CD14-positive monocyte (primary cell): Measurements from ENCODE around the gene CD300C. TPM values are rescaled to one million over a fixed set of nuclear protein-coding genes. Genes with fewer than 3 reads are reported as not detected.

ENCODE experiments used
- DNase-seq, 3 donors: peaks; one replicate each; pipeline ENCODE4 v3.0.0-alpha.2; 2011 to 2022
- H2AFZ ChIP-seq: 2 replicates; pipeline ENCODE4 v1.6.0; 2012; ENCODE audit warnings: mild to moderate bottlenecking, low read depth, low read length, inconsistent platforms; ENCODE audit not compliant: insufficient read depth, poor library complexity, severe bottlenecking
- H3K27ac ChIP-seq, 2 donors: 1 replicate in 1 of 2; 2 replicates in 1 of 2; pipeline ENCODE4 v1.5.1; 2012 to 2013; ENCODE audit warnings: low read length in 2 of 2, control low read depth in 1 of 2, inconsistent platforms in 1 of 2, low read depth in 1 of 2, mild to moderate bottlenecking in 1 of 2
- H3K27me3 ChIP-seq, 2 donors: one replicate each; pipeline versions ENCODE4 v1.6.0 to v1.6.1; 2011 to 2013; ENCODE audit warnings: low read length in 2 of 2; ENCODE audit not compliant: control insufficient read depth in 2 of 2, insufficient read depth in 2 of 2
- H3K36me3 ChIP-seq, 2 donors: replicated peaks in 1 of 2; 1 replicate in 1 of 2; 2 replicates in 1 of 2; pipeline versions ENCODE4 v1.5.1 to v1.6.1; 2012 to 2013; ENCODE audit warnings: low read length in 2 of 2, control low read depth in 1 of 2, inconsistent platforms in 1 of 2, mild to moderate bottlenecking in 1 of 2; ENCODE audit not compliant: insufficient read depth in 2 of 2, control insufficient read depth in 1 of 2
- H3K4me1 ChIP-seq, 2 donors: 1 replicate in 1 of 2; 2 replicates in 1 of 2; pipeline versions ENCODE4 v1.5.1 to v1.6.1; 2012 to 2013; ENCODE audit warnings: low read length in 2 of 2, control low read depth in 1 of 2, inconsistent platforms in 1 of 2, mild to moderate bottlenecking in 1 of 2, moderate library complexity in 1 of 2; ENCODE audit not compliant: insufficient read depth in 2 of 2, control insufficient read depth in 1 of 2
- H3K4me2 ChIP-seq: replicated peaks from 2 replicates; pipeline ENCODE3; 2012; ENCODE audit warnings: low read length, moderate library complexity, mild to moderate bottlenecking; ENCODE audit not compliant: poor library complexity, severe bottlenecking; ENCODE audit errors: extremely low read depth
- H3K4me3 ChIP-seq, 3 experiments: fragments of 200-600 bp in 1 of 3; sonication (generic) in 1 of 3; replicated peaks in 1 of 3; 1 replicate in 2 of 3; 2 replicates in 1 of 3; pipeline ENCODE4 v1.5.1; 2011 to 2013; ENCODE audit warnings: low read length in 3 of 3, mild to moderate bottlenecking in 3 of 3, control low read depth in 2 of 3, low read depth in 2 of 3, inconsistent platforms in 1 of 3, moderate library complexity in 1 of 3
- H3K79me2 ChIP-seq: 2 replicates; pipeline ENCODE4 v1.6.0; 2012; ENCODE audit warnings: mild to moderate bottlenecking, control low read depth, inconsistent platforms, low read length, moderate library complexity; ENCODE audit not compliant: insufficient read depth
- H3K9ac ChIP-seq: 2 replicates; pipeline ENCODE4 v1.6.0; 2017; ENCODE audit warnings: low read length, mild to moderate bottlenecking; ENCODE audit not compliant: insufficient read depth, poor library complexity, severe bottlenecking
- H3K9me3 ChIP-seq, 2 donors: replicated peaks in 1 of 2; 1 replicate in 1 of 2; 2 replicates in 1 of 2; pipeline versions ENCODE4 v1.5.1 to v1.6.1; 2012 to 2013; ENCODE audit warnings: low read length in 2 of 2, control low read depth in 1 of 2; ENCODE audit not compliant: control insufficient read depth in 1 of 2, insufficient read depth in 1 of 2
- H4K20me1 ChIP-seq: 2 replicates; pipeline ENCODE4 v1.6.0; 2012; ENCODE audit warnings: mild to moderate bottlenecking, low read length, control low read depth, moderate library complexity; ENCODE audit not compliant: insufficient read depth
- H3K27ac Mint-ChIP-seq, 7 donors: one replicate each; pipeline ENCODE4 v1.8.0; 2020; ENCODE audit warnings: mild to moderate bottlenecking in 7 of 7, mixed read lengths in 7 of 7, moderate library complexity in 6 of 7, inconsistent platforms in 2 of 7
- H3K27me3 Mint-ChIP-seq, 3 donors: one replicate each; pipeline ENCODE4 v1.8.0; 2021 to 2022; ENCODE audit warnings: low read depth in 3 of 3, mild to moderate bottlenecking in 3 of 3, mixed read lengths in 3 of 3, moderate library complexity in 3 of 3, inconsistent platforms in 1 of 3
- H3K36me3 Mint-ChIP-seq, 2 donors: one replicate each; pipeline ENCODE4 v1.8.0; 2020; ENCODE audit warnings: mixed read lengths in 2 of 2, inconsistent platforms in 1 of 2, mild to moderate bottlenecking in 1 of 2
- H3K4me1 Mint-ChIP-seq: one replicate; pipeline ENCODE4 v1.8.0; 2020; ENCODE audit warnings: mild to moderate bottlenecking, mixed read lengths
- H3K4me3 Mint-ChIP-seq, 2 donors: one replicate each; pipeline ENCODE4 v1.8.0; 2020; ENCODE audit warnings: mild to moderate bottlenecking in 2 of 2, mixed read lengths in 2 of 2, moderate library complexity in 1 of 2
- H3K9me3 Mint-ChIP-seq, 7 donors: one replicate each; pipeline ENCODE4 v1.8.0; 2020 to 2022; ENCODE audit warnings: mixed read lengths in 7 of 7, mild to moderate bottlenecking in 6 of 7, moderate library complexity in 6 of 7, inconsistent platforms in 2 of 7
- CTCF ChIP-seq: fragments of 200-600 bp; IDR thresholded peaks from one replicate; pipeline ENCODE4 v1.8.0; 2022; ENCODE audit warnings: antibody characterized with exemption, mild to moderate bottlenecking
- WGBS: methylation state at CpG from one replicate; pipeline ENCODE4 v1.1.5; 2013; ENCODE audit warnings: missing lambda C conversion rate; ENCODE audit not compliant: insufficient coverage; 5-methylcytosine and 5-hydroxymethylcytosine counted together
- intact Hi-C, 2 donors: fragments of 100-400 bp; cut with micrococcal nuclease; formaldehyde crosslinking; loops; one replicate each; pipeline versions ENCODE4 v1.15.0 to v1.15.1; 2023
- polyA plus RNA-seq, 3 donors: library from polyadenylated mRNA; depleted of rRNA in 1 of 3; unstranded in 2 of 3; stranded (reverse) in 1 of 3; fragments of 300-500 nt in 2 of 3; fragments of >200 nt in 1 of 3; fragmentation: Illumina TruSeq in 2 of 3; gene quantifications; 1 replicate in 2 of 3; 2 replicates in 1 of 3; pipeline ENCODE4 v1.2.3, GENCODE V29; 2012 to 2021

The CD300C gene
- polyA plus RNA-seq, 3 donors = 68.3 to 141 (median 93.1) TPM

GRCh38 chr17:74502861-74503260 is 43.1 kb downstream of the CD300C start:
- H3K27ac ChIP-seq = no peak overlapping the region
- no peak overlapping the region for H3K9ac ChIP-seq
- H3K4me2 ChIP-seq = no peak overlapping the region
- TF ChIP-seq CTCF = no peak
- H3K36me3 Mint-ChIP-seq = peaks cover 0 to 2% of the 10 kb centered on the region in 2 donors
- intact Hi-C loops = no loop called here
- no peaks in the 10 kb centered on the region for H3K79me2 ChIP-seq
- H3K9me3 Mint-ChIP-seq = peaks cover 0 to 5% (median 0%) of the 10 kb centered on the region in 7 donors
- DNase-seq = peak in 2 of 3 donors; percentile 54 to 72
- H3K4me3 Mint-ChIP-seq = no peak overlapping the region
- no CpG with 5 or more reads among the region's 6 CpGs for WGBS
- H3K27me3 Mint-ChIP-seq = peaks cover 0 to 2% (median 0%) of the 10 kb centered on the region in 3 donors
- H3K27me3 ChIP-seq = no peaks in the 10 kb centered on the region
- H3K9me3 ChIP-seq = no peaks in the 10 kb centered on the region
- H3K36me3 ChIP-seq = no peaks in the 10 kb centered on the region
- H3K27ac Mint-ChIP-seq = no peak overlapping the region
- peaks cover 16 to 20% of the 10 kb centered on the region in 2 donors for H3K4me1 ChIP-seq
- no peak overlapping the region for H3K4me3 ChIP-seq
- H3K4me1 Mint-ChIP-seq = peaks cover 11% of the 10 kb centered on the region
- no peaks in the 10 kb centered on the region for H4K20me1 ChIP-seq
- H2AFZ ChIP-seq = no peak overlapping the region

DNA sequence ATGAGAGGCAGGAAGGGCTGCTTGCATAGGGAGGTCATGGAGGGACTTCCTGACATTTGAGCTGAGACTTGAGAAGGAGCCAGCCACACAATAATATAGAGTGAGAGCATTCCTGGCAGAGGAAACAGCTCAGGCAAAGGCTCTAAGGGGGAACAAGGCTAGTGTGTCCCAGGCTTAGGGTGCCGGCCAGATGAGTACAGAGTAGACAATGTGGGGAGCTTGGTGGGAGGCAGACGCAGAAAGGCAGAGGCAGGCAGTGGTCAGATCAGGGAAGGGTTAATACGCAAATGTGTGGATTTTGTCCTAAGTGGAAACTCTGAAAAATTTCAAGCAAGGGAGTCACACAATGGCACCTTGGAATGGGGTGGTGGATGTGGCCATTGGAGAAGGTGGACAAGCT is 45.9 kb downstream of the CD300C start:
- H3K9me3 ChIP-seq = no peaks in the 10 kb centered on the region
- H4K20me1 ChIP-seq = no peaks in the 10 kb centered on the region
- Mint-ChIP-seq H3K27me3 (peaks cover 0 to 2% (median 0%) of the 10 kb centered on the region in 3 donors), H3K36me3 (peaks cover 0 to 6% of the 10 kb centered on the region in 2 donors), H3K4me3 (no peak overlapping the region), H3K27ac (peak overlapping the region in 1 of 7 donors; percentile 1), H3K4me1 (peaks cover 28% of the 10 kb centered on the region), H3K9me3 (peaks cover 0 to 5% (median 0%) of the 10 kb centered on the region in 7 donors)
- H3K27me3 ChIP-seq = no peaks in the 10 kb centered on the region
- no peak overlapping the region for H3K9ac ChIP-seq
- no peaks in the 10 kb centered on the region for H3K79me2 ChIP-seq
- H3K36me3 ChIP-seq = no peaks in the 10 kb centered on the region
- no peak for DNase-seq
- H2AFZ ChIP-seq = no peak overlapping the region
- peaks cover 33 to 35% of the 10 kb centered on the region in 2 donors for H3K4me1 ChIP-seq
- no peak for TF ChIP-seq CTCF
- no peak overlapping the region for H3K4me2 ChIP-seq
- no peak overlapping the region for H3K27ac ChIP-seq
- intact Hi-C loops = no loop called here
- WGBS = 95% methylated on average over 3 of the region's 3 CpGs
- H3K4me3 ChIP-seq = no peak overlapping the region
